ENCODE data around the gene ATOSB. TPM values are rescaled to one million over a fixed set of nuclear protein-coding genes. Genes with fewer than 3 reads are reported as not detected.

The ATOSB gene
- total RNA-seq, 1 donor from 2014 or later: 6.8 TPM

GRCh38 chr9:35105126-35105525 is 10.5 kb downstream of the ATOSB start:
- no peak for TF ChIP-seq CTCF (IDR thresholded peaks at IDR 0.05)
- H3K27ac Mint-ChIP-seq: no peak overlapping the region
- no peak overlapping the region for H3K4me3 Mint-ChIP-seq
- no peaks in the 10 kb centered on the region for H3K9me3 Mint-ChIP-seq
- H3K36me3 Mint-ChIP-seq (ENCODE audit: low read depth): peaks cover 37% of the 10 kb centered on the region
- ChIA-PET CTCF (interaction anchor here (2.1 kb wide), 1 partner anchor 9 kb away, joined by 6 read pairs; the partner anchor contains the start of gene PIGO), POLR2A (interaction anchor here (1.2 kb wide), 1 partner anchor 25 kb away, joined by 3 read pairs; the partner anchor contains the start of gene FANCG)
- intact Hi-C loops (cut with micrococcal nuclease): no loop called here
- DNase-seq (no peak), ATAC-seq (ENCODE audit: low read depth) (no peak)
- H3K4me1 Mint-ChIP-seq: peaks cover 27% of the 10 kb centered on the region
- no peaks in the 10 kb centered on the region for H3K27me3 Mint-ChIP-seq

GRCh38 chr9:35104586-35104985 is 11.1 kb downstream of the ATOSB start:
- POLR2A ChIA-PET: interaction anchor here (1.2 to 3.0 kb wide), 2 partner anchors 11 to 25 kb away, joined by 3 to 10 read pairs; partner anchors contain the start of gene FANCG
- DNase-seq: no peak
- H3K27me3 Mint-ChIP-seq: no peaks in the 10 kb centered on the region
- peaks cover 24% of the 10 kb centered on the region for H3K4me1 Mint-ChIP-seq
- ATAC-seq (ENCODE audit: low read depth): no peak
- H3K4me3 Mint-ChIP-seq: no peak overlapping the region
- CTCF ChIA-PET: interaction anchor here (2.1 kb wide), 1 partner anchor 8 kb away, joined by 6 read pairs; the partner anchor contains the start of gene PIGO
- peaks cover 42% of the 10 kb centered on the region for H3K36me3 Mint-ChIP-seq (ENCODE audit: low read depth)
- no peak overlapping the region for H3K27ac Mint-ChIP-seq
- no peak for TF ChIP-seq CTCF (IDR thresholded peaks at IDR 0.05)
- H3K9me3 Mint-ChIP-seq: no peaks in the 10 kb centered on the region
- intact Hi-C loops (cut with micrococcal nuclease): no loop called here

GRCh38 chr9:35103660-35104191 is 11.9 kb downstream of the ATOSB start:
- ChIA-PET POLR2A (interaction anchor here (0.6 to 3.0 kb wide), 12 partner anchors 8 to 466 kb away, joined by 4 to 38 read pairs (median 6); partner anchors contain the start of genes ATOSB, DNAJB5, FANCG and VCP), CTCF (interaction anchor here (0.8 to 1.9 kb wide), 4 partner anchors 9 to 204 kb away, joined by 3 to 6 read pairs (median 3); partner anchors contain the start of gene VCP)
- DNase-seq (no peak), ATAC-seq (ENCODE audit: low read depth) (no peak)
- Mint-ChIP-seq H3K4me1 (peaks cover 24% of the 10 kb centered on the region), H3K36me3 (ENCODE audit: low read depth) (peaks cover 50% of the 10 kb centered on the region), H3K27me3 (no peaks in the 10 kb centered on the region), H3K4me3 (peak overlapping the region; percentile 97), H3K9me3 (no peaks in the 10 kb centered on the region), H3K27ac (peak overlapping the region; percentile 97)
- intact Hi-C loops (cut with micrococcal nuclease): loop anchor here (1.0 to 2.0 kb wide), 6 partner anchors 8 to 629 kb away; partner anchors contain the start of genes CREB3, DNAJB5, TLN1 and VCP
- no peak for TF ChIP-seq CTCF (IDR thresholded peaks at IDR 0.05)

GRCh38 chr9:35102769-35103659 is 12.6 kb downstream of the ATOSB start, which contains the start of gene STOML2:
TSS of gene STOML2 (minus strand) at chr9:35103131. CDS start at chr9:35103094, 37 bp downstream.
- H3K9me3 Mint-ChIP-seq: no peaks in the 10 kb centered on the region
- POLR2A ChIA-PET: interaction anchor here (0.6 to 3.0 kb wide), 16 partner anchors 9 to 555 kb away, joined by 3 to 38 read pairs (median 5); partner anchors contain the start of genes ATOSB, CCDC107, DNAJB5 and FANCG
- ATAC-seq (ENCODE audit: low read depth) (peak; percentile 97), DNase-seq (peak; percentile 82)
- peak within 1 kb of the TSS; percentile 97 for H3K4me3 Mint-ChIP-seq
- no peak for TF ChIP-seq CTCF (IDR thresholded peaks at IDR 0.05)
- peak within 1 kb of the TSS; percentile 97 for H3K27ac Mint-ChIP-seq
- no peaks in the 10 kb centered on the region for H3K27me3 Mint-ChIP-seq
- H3K36me3 Mint-ChIP-seq (ENCODE audit: low read depth): peaks cover 45% of the 10 kb centered on the region
- intact Hi-C loops (cut with micrococcal nuclease): loop anchor here (1.0 to 2.0 kb wide), 6 partner anchors 8 to 629 kb away; partner anchors contain the start of genes CREB3, DNAJB5, TLN1 and VCP
- H3K4me1 Mint-ChIP-seq: peaks cover 25% of the 10 kb centered on the region
- CTCF ChIA-PET: interaction anchor here (0.8 to 1.9 kb wide), 4 partner anchors 8 to 203 kb away, joined by 3 to 6 read pairs (median 3); partner anchors contain the start of gene VCP

All from activated B cell treated with CpG ODN at 0.5 μM for 24 hours (primary cell).